IgD-negative memory B cell (primary cell): ENCODE results near the gene PPM1F. TPM values are rescaled to one million over a fixed set of nuclear protein-coding genes. Genes with fewer than 3 reads are reported as not detected.
"Not testable (repeated sequence)": the region's sequence is repeated elsewhere in the genome, so short reads cannot be mapped to it uniquely, and the experiment has no call there.

ENCODE experiments used
- H3K27ac Mint-ChIP-seq, 3 donors: one replicate each; pipeline ENCODE4 v1.8.0; 2020 to 2022; ENCODE audit warnings: mild to moderate bottlenecking in 3 of 3, mixed read lengths in 3 of 3, moderate library complexity in 1 of 3
- H3K27me3 Mint-ChIP-seq: one replicate; pipeline ENCODE4 v1.8.0; 2021; ENCODE audit warnings: mixed read lengths
- H3K36me3 Mint-ChIP-seq: one replicate; pipeline ENCODE4 v1.8.0; 2020; ENCODE audit warnings: mild to moderate bottlenecking, mixed read lengths
- H3K4me1 Mint-ChIP-seq, 3 donors: one replicate each; pipeline ENCODE4 v1.8.0; 2020 to 2022; ENCODE audit warnings: mixed read lengths in 3 of 3, mild to moderate bottlenecking in 1 of 3
- H3K4me3 Mint-ChIP-seq, 4 donors: one replicate each; pipeline ENCODE4 v1.8.0; 2020 to 2022; ENCODE audit warnings: mild to moderate bottlenecking in 4 of 4, mixed read lengths in 4 of 4, moderate library complexity in 3 of 4
- H3K9me3 Mint-ChIP-seq, 3 donors: one replicate each; pipeline ENCODE4 v1.8.0; 2020 to 2021; ENCODE audit warnings: mixed read lengths in 3 of 3, mild to moderate bottlenecking in 1 of 3
- polyA plus RNA-seq: library from polyadenylated mRNA; unstranded; fragments of 300-500 nt; fragmentation: Illumina TruSeq; gene quantifications from one replicate; pipeline ENCODE4 v1.2.3, GENCODE V29; 2021

Gene PPM1F
- polyA plus RNA-seq, 1 donor from 2014 or later: 9.6 TPM

GRCh38 chr22:21896275-21896674 is 56.4 kb downstream of the PPM1F start:
- not testable (repeated sequence) for H3K4me1 Mint-ChIP-seq, H3K9me3 Mint-ChIP-seq, H3K27ac Mint-ChIP-seq

GRCh38 chr22:21894799-21895198 is 57.8 kb downstream of the PPM1F start:
- Mint-ChIP-seq H3K4me3 (no peak overlapping the region), H3K27me3 (peaks cover 1% of the 10 kb centered on the region), H3K36me3 (no peaks in the 10 kb centered on the region), H3K9me3 (no peaks in the 10 kb centered on the region), H3K4me1 (no peaks in the 10 kb centered on the region), H3K27ac (no peak overlapping the region)

More at GRCh38 chr22:21896275-21896674, 56.4 kb downstream of the PPM1F start:
- H3K4me3 Mint-ChIP-seq, H3K36me3 Mint-ChIP-seq, H3K27me3 Mint-ChIP-seq: not testable (repeated sequence)

DNA sequence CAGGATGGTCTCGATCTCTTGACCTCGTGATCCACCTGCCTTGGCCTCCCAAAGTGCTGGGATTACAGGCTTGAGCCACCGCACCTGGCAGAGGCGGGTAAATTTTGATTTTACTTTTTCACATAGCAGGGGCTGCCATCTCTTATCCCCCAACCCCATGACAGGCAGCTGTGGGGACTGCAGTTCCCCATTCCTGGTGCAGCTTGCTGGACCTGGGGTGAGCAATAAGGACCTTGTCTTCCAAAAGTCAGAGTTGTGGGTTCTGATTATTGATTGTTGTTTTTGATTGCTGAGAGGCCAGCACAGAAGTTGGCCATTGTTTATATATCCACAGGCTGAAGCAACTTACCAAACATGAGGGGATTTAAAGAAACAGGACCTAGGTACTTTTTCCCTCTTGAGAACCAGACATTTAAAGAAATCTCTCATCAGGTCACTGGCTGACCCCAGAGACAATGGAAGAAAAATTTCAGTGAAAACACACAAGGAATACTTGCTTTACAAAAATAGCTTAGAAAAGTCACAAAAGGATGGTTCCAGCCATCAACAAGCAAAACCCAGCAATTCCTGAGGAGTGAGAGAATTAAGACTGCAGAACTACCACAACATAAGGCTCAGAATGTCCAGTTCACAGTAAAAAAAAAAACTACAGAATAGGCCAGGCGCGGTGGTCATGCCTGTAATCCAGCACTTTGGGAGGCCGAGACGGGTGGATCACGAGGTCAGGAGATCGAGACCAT is 63.2 kb downstream of the PPM1F start:
- Mint-ChIP-seq H3K4me1 (no peaks in the 10 kb centered on the region), H3K9me3 (no peaks in the 10 kb centered on the region), H3K27me3 (peaks cover 1% of the 10 kb centered on the region), H3K36me3 (no peaks in the 10 kb centered on the region), H3K4me3 (no peak overlapping the region), H3K27ac (no peak overlapping the region)

- H3K27ac Mint-ChIP-seq: peak overlapping the region in 1 of 3 donors; percentile 77
- no peak overlapping the region for H3K4me3 Mint-ChIP-seq
- H3K36me3 Mint-ChIP-seq: no peaks in the 10 kb centered on the region
- H3K9me3 Mint-ChIP-seq: no peaks in the 10 kb centered on the region
- no peaks in the 10 kb centered on the region for H3K4me1 Mint-ChIP-seq
- H3K27me3 Mint-ChIP-seq: peaks cover 1% of the 10 kb centered on the region
Observed at GRCh38 chr22:21887841-21888240, 64.8 kb downstream of the PPM1F start.

DNA sequence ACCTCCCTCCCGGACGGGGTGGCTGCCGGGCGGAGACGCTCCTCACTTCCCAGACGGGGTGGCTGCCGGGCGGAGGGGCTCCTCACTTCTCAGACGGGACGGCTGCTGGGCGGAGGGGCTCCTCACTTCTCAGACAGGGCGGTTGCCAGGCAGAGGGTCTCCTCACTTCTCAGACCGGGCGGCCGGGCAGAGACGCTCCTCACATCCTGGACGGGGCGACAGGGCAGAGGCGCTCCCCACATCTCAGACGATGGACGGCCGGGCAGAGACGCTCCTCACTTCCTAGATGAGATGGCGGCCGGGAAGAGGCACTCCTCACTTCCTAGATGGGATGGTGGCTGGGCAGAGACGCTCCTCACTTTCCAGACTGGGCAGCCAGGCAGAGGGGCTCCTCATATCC is 68.7 kb downstream of the PPM1F start:
- not testable (repeated sequence) for H3K4me1 Mint-ChIP-seq, H3K27me3 Mint-ChIP-seq, H3K4me3 Mint-ChIP-seq, H3K9me3 Mint-ChIP-seq, H3K36me3 Mint-ChIP-seq, H3K27ac Mint-ChIP-seq

GRCh38 chr22:21882754-21883333 is 69.8 kb downstream of the PPM1F start:
- H3K27ac Mint-ChIP-seq, H3K4me1 Mint-ChIP-seq, H3K4me3 Mint-ChIP-seq, H3K36me3 Mint-ChIP-seq, H3K27me3 Mint-ChIP-seq, H3K9me3 Mint-ChIP-seq: not testable (repeated sequence)

DNA sequence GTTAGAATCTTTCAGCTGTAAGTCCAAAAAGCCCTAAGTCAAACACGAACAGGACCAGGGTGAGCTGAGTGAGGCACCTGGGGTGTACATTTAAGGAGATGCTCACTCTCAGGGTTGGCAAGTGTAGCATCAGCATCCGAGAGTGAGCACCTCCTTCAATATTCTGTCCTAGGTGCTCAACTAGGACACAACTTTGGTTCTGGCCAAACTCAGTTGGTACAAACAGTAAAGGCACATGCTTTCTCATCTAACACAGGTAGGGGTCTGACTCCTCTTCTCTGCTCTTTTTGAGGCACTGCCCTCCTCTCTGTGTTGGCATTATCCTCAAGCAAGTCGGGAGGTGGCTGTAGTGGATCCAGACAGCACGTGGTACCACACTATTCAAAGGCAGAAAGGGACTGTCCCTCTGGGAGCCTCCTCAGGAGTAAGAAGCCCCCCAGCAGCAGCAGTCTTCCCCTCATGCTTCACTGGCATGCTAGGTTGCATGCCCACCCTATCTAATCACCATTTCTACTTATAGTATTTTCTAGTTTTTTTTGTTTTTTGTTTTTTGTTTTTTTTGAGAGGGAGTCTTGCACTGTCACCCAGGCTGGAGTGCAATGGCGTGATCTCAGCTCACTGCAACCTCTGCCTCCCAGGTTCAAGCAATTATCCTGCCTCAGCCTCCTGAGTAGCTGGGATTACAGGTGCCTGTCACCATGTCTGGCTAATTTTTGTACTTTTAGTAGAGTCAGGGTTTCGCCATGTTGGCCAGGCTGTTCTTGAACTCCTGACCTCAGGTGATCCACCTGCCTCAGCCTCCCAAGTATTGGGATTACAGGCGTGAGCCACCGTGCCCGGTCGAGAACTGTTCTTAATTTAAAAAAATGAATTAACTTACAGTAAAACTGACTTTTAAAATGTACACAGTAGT is 70.6 kb downstream of the PPM1F start:
- H3K9me3 Mint-ChIP-seq: no peaks in the 10 kb centered on the region
- H3K36me3 Mint-ChIP-seq: no peaks in the 10 kb centered on the region
- H3K27ac Mint-ChIP-seq: no peak overlapping the region
- H3K4me1 Mint-ChIP-seq: no peaks in the 10 kb centered on the region
- no peak overlapping the region for H3K4me3 Mint-ChIP-seq
- peaks cover 3% of the 10 kb centered on the region for H3K27me3 Mint-ChIP-seq

GRCh38 chr22:21876486-21877176 is 76.0 kb downstream of the PPM1F start:
- H3K27ac Mint-ChIP-seq: peak overlapping the region in 1 of 3 donors; percentile 40
- H3K9me3 Mint-ChIP-seq: no peaks in the 10 kb centered on the region
- H3K4me1 Mint-ChIP-seq: peaks cover 6 to 10% (median 6%) of the 10 kb centered on the region in 3 donors
- H3K4me3 Mint-ChIP-seq: no peak overlapping the region
- H3K27me3 Mint-ChIP-seq: peaks cover 5% of the 10 kb centered on the region
- H3K36me3 Mint-ChIP-seq: no peaks in the 10 kb centered on the region

GRCh38 chr22:21874953-21875352 is 77.7 kb downstream of the PPM1F start:
- not testable (repeated sequence) for H3K36me3 Mint-ChIP-seq, H3K27me3 Mint-ChIP-seq, H3K27ac Mint-ChIP-seq, H3K9me3 Mint-ChIP-seq, H3K4me3 Mint-ChIP-seq
- H3K4me1 Mint-ChIP-seq: peaks cover 6 to 10% (median 6%) of the 10 kb centered on the region in 3 donors

- Mint-ChIP-seq H3K4me1 (peaks cover 6 to 15% (median 7%) of the 10 kb centered on the region in 3 donors), H3K27ac (no peak overlapping the region), H3K27me3 (peaks cover 5% of the 10 kb centered on the region), H3K9me3 (no peaks in the 10 kb centered on the region), H3K36me3 (peaks cover 3% of the 10 kb centered on the region), H3K4me3 (no peak overlapping the region)
Observed at GRCh38 chr22:21873619-21874018, 79.0 kb downstream of the PPM1F start.

- H3K4me1 Mint-ChIP-seq: peaks cover 12 to 21% (median 12%) of the 10 kb centered on the region in 3 donors
- H3K36me3 Mint-ChIP-seq, H3K4me3 Mint-ChIP-seq, H3K27me3 Mint-ChIP-seq, H3K9me3 Mint-ChIP-seq: not testable (repeated sequence)
- H3K27ac Mint-ChIP-seq: peak overlapping the region in 1 of 3 donors; percentile 9
Observed at GRCh38 chr22:21872741-21873140, 79.9 kb downstream of the PPM1F start.

Other genes with a start within 250 kb of the PPM1F start
- gene YPEL1, start 217.1 kb downstream of the PPM1F start, polyA plus RNA-seq: 16.8 TPM
- gene MAPK1, start 85.2 kb downstream of the PPM1F start, polyA plus RNA-seq: 41.2 TPM
- 22.7 TPM for gene TOP3B, start 29.9 kb upstream of the PPM1F start, polyA plus RNA-seq